NCI-H226 (cell line): ENCODE data around the gene FOXO3.
"Not testable (repeated sequence)": the region's sequence is repeated elsewhere in the genome, so short reads cannot be mapped to it uniquely, and the experiment has no call there.

Source experiments
- DNase-seq: peaks from one replicate; pipeline ENCODE4 v3.0.0-alpha.2; 2015

FOXO3 gene

GRCh38 chr6:108556250-108556649, 4.5 kb upstream of the FOXO3 start:
- DNase-seq, result no peak

GRCh38 chr6:108556866-108557493, 3.7 kb upstream of the FOXO3 start:
- no peak for DNase-seq

- peak; percentile 37 for DNase-seq
These were observed 3.0 kb upstream of the FOXO3 start for GRCh38 chr6:108557494-108558371.

- DNase-seq, result peak; percentile 98
These were observed 2.2 kb upstream of the FOXO3 start for GRCh38 chr6:108558372-108559096.

- DNase-seq, result peak; percentile 82
These were observed 1.4 kb upstream of the FOXO3 start for GRCh38 chr6:108559097-108559883.

- DNase-seq, result peak; percentile 64
These were observed 744 bp upstream of the FOXO3 start for GRCh38 chr6:108559884-108560462.

GRCh38 chr6:108561309-108561647, 561 bp downstream of the FOXO3 start:
- DNase-seq, result not testable (repeated sequence)

- no peak for DNase-seq
These were observed 1.2 kb downstream of the FOXO3 start for GRCh38 chr6:108561742-108562502.

GRCh38 chr6:108562503-108562993, 1.8 kb downstream of the FOXO3 start:
- peak; percentile 88 for DNase-seq

GRCh38 chr6:108563292-108563691, 2.6 kb downstream of the FOXO3 start:
- no peak for DNase-seq

GRCh38 chr6:108564178-108564577, 3.5 kb downstream of the FOXO3 start:
- DNase-seq, result peak; percentile 87

GRCh38 chr6:108565091-108565766, 4.5 kb downstream of the FOXO3 start:
- peak; percentile 24 for DNase-seq

- DNase-seq, result peak; percentile 50
These were observed 5.2 kb downstream of the FOXO3 start for GRCh38 chr6:108565893-108566292.

GRCh38 chr6:108566406-108566805, 5.7 kb downstream of the FOXO3 start:
- DNase-seq, result no peak

GRCh38 chr6:108568101-108568500, 7.4 kb downstream of the FOXO3 start:
- DNase-seq, result no peak

- DNase-seq, result no peak
These were observed 8.0 kb downstream of the FOXO3 start for GRCh38 chr6:108568551-108569305.

- DNase-seq, result no peak
These were observed 9.8 kb downstream of the FOXO3 start for GRCh38 chr6:108570517-108570916.

GRCh38 chr6:108574457-108575141, 13.9 kb downstream of the FOXO3 start:
- no peak for DNase-seq

GRCh38 chr6:108575905-108576494, 15.3 kb downstream of the FOXO3 start:
- no peak for DNase-seq
